ENCODE data around the gene SPEF2.

DNA sequence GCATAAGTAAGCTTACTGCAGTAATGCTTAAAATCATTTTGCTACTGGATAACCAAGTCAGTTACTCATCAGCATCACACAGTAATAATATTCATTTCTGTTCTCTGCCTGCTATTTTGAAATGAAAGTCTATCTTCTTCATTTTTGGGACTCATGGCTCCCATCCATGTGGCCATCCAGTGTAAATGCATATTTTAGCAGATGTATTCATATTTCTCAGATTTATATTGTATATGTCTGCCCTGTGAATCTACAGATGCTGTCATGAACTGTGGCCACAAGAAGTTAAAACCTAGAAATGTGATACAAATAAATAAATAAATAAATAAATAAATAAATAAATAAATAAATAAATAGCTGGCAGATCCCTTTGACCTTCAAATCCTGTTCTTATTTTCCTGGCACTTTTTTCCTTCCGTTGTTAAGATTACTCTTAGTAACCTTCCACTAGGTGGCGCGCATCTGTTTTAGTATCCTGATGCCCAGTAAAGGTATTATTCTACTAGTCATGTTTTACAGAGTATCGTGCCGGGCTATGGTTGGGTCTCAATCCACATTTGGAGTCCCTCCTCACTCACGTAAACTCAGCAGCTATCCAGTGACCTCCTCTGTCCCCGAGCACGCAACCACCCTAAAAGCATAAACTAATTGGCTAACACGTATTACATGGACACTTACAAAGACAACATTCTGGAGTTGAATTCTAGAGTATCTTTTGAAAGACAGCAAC lies 159.9 kb downstream of the SPEF2 start:
- TF ChIP-seq POLR2A (IDR thresholded peaks at IDR 0.05; ENCODE audit: low read depth, low read length) (no peak), PAX5 (IDR thresholded peaks at IDR 0.05; ENCODE audit: insufficient read depth, low read length, severe bottlenecking) (no peak), POLR2AphosphoS5 (IDR thresholded peaks at IDR 0.05; ENCODE audit: low read depth, low read length) (no peak), SPI1 (IDR thresholded peaks at IDR 0.05; ENCODE audit: low read depth, low read length) (no peak), TAF1 (IDR thresholded peaks at IDR 0.05; ENCODE audit: low read depth, low read length) (no peak), POU2F2 (IDR thresholded peaks at IDR 0.05; ENCODE audit: low read depth, low read length) (no peak)

Measured in GM12891 (cell line).